Umbilical cord (tissue), 2 donors: ENCODE results near the gene LRP11. TPM values are rescaled to one million over a fixed set of nuclear protein-coding genes. Genes with fewer than 3 reads are reported as not detected.

Experiments used
- DNase-seq: peaks from one replicate; pipeline ENCODE4 v3.0.0-alpha.2; 2015; ENCODE audit warnings: low spot score
- total RNA-seq: library from RNA; depleted of rRNA; stranded (reverse); fragments of >200 nt; gene quantifications from one replicate; pipeline ENCODE4 v1.2.3, GENCODE V29; 2014; ENCODE audit warnings: low replicate concordance; ENCODE audit not compliant: insufficient read depth

Gene LRP11
- total RNA-seq, 1 donor from 2014 or later = 21.7 TPM

GRCh38 chr6:149806127-149806526 is 58.0 kb downstream of the LRP11 start:
- no peak for DNase-seq

GRCh38 chr6:149783551-149783950 is 80.6 kb downstream of the LRP11 start:
- no peak for DNase-seq

DNA sequence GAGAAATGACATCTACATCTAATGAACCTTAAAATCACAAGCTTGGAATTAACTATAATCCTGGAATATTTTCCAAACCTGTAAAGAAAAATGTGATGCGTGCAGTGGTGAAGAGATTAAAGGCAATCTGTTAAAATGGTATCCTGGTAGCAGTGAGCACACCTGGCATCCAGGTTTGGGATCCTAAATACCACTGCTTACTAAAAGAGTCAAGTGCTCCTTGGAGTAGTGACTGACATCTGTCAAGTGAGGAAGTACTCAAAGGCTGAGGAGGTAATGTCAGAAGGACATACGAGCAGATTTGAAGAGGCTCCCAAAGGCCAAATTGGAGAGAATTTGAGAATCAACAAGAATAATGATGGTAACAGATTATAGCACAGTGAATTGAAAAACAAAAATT is 81.8 kb downstream of the LRP11 start:
- DNase-seq = no peak

GRCh38 chr6:149781715-149782114 is 82.4 kb downstream of the LRP11 start:
- no peak for DNase-seq

GRCh38 chr6:149779644-149779963 is 84.6 kb downstream of the LRP11 start:
- peak; percentile 42 for DNase-seq

DNA sequence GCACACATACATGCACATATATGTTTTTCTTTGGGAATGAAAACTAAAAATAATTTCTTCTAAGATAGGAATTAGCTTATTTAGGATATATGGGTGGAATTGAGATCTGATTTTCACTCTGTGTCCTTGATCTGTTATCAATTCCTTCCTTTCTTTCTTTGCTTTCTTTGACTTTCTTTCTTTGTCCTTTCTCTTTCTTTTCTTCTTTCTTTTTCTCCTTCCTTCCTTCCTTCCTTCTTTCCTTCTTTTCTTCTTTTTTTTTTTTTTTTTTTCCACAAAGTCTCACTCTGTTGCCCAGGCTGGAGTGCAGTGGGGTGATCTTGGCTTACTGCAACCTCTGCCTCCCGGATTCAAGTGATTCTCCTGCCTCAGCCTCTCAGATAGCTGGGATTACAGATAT is 86.5 kb downstream of the LRP11 start:
- no peak for DNase-seq

- DNase-seq = no peak
These were observed 92.2 kb downstream of the LRP11 start for GRCh38 chr6:149771925-149772324.

- no peak for DNase-seq
These were observed 93.0 kb downstream of the LRP11 start for GRCh38 chr6:149771185-149771584.

GRCh38 chr6:149769676-149770075 is 94.5 kb downstream of the LRP11 start:
- no peak for DNase-seq

Other genes starting within 250 kb of the LRP11 start
- gene KATNA1, start 215.6 kb downstream of the LRP11 start, total RNA-seq = 27.2 TPM
- 10.1 TPM for gene LATS1, start 146.3 kb downstream of the LRP11 start, total RNA-seq
- 30.6 TPM for gene NUP43, start 117.8 kb downstream of the LRP11 start, total RNA-seq
- 74.4 TPM for gene PCMT1, start 114.6 kb downstream of the LRP11 start, total RNA-seq
- 6.3 TPM for gene RAET1E, start 33.8 kb upstream of the LRP11 start, total RNA-seq
- gene RAET1G, start 58.8 kb upstream of the LRP11 start, total RNA-seq = 2.2 TPM
- gene ULBP2, start 77.7 kb upstream of the LRP11 start, total RNA-seq = 3.6 TPM
- gene ULBP1, start 99.6 kb upstream of the LRP11 start, total RNA-seq = 1.2 TPM
- gene RAET1L, start 161.2 kb upstream of the LRP11 start, total RNA-seq = not detected
- not detected for gene ULBP3, start 204.8 kb upstream of the LRP11 start, total RNA-seq